DOHH2 (cell line): ENCODE measurements around the gene GALNT18.

Source experiments
- CTCF ChIP-seq: fragments of 200-600 bp; sonication (generic); IDR thresholded peaks from one replicate; pipeline ENCODE4 v1.5.1; 2014; ENCODE audit warnings: antibody characterized with exemption, mild to moderate bottlenecking, low read depth, low read length; ENCODE audit not compliant: poor library complexity, severe bottlenecking
- EZH2phosphoT487 ChIP-seq: fragments of 200-600 bp; sonication (generic); IDR thresholded peaks from 2 replicates; pipeline ENCODE4 v1.6.1; 2017; ENCODE audit warnings: borderline replicate concordance, mild to moderate bottlenecking, antibody characterized with exemption, low read length, moderate library complexity, mixed read lengths

- TF ChIP-seq CTCF = no peak
- no peak for TF ChIP-seq EZH2phosphoT487
Observed at GRCh38 chr11:11594162-11594561, 27.6 kb downstream of the GALNT18 start.
